ENCODE results near the gene TWIST2.

TWIST2 gene

DNA sequence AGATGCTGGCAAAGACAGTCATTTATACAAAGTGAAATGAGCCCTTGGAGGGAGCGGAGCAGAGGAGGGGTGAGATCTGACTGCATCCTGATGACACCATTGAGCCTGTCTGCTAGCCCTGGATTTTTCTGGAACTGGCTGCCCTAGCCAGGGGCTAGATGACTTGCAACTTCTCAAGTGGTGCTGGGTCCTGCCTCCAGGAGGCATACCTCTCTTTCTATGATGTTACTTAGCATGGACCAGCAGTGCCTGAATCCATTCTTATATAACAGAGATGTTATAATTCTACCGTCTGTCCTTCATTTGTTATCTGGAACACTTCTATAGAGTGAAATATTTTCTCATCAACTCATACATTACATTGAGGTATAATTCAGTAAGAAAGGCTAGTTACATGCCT lies 8.5 kb upstream of the TWIST2 start:
- DNase-seq = no peak

DNA sequence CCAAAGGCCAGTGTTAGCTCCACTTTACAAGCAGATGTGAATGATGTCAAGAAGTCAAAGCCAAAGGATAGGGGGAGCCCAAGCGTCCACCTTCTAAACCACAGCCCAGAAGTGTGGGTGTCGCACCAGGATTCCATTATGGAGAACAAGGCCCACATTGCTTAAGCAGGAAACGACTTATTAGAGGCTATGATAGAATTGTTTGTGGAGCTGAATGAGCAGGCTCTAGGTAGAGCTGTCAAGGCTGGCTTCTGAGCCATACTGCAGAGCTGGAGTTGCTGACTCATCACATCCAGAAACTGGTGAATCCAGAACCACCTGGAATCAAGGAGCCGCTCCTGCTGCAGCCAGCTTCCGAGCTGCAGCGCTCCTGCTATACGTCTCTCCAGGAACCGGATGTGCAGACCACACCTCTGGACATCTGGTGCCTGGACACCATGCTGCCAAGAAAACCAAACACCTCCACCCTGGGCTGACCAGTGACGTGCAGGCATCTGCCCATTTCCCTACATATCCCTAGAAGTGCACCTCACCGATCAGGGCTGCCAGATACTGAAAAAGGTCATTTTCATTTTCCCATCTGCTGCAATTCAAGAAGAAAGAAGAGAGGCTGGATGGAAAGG lies 6.2 kb upstream of the TWIST2 start:
- no peak for DNase-seq

DNA sequence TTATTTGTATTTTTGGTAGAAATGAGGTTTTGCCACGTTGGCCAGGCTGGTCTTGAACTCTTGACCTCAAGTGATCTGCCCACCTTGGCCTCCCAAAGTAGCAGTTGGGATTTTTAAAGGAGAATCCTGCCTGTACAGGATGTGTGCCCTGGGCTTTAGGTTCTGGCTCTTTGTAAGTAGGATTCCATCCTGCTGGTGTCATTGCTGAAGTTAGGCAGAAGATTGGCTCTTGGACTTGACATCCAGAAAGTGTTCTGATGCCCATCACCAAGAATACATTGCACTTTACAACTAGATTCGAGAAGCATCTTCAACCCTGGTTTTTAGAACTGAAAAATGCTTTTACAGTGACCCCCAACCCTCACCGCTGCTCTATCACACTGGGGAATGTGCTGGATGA lies 4.4 kb upstream of the TWIST2 start:
- no peak for DNase-seq

- no peak for DNase-seq
Measured at GRCh38 chr2:238845583-238846377, 2.1 kb upstream of the TWIST2 start.

GRCh38 chr2:238846378-238846627 lies 1.6 kb upstream of the TWIST2 start:
- DNase-seq = no peak

GRCh38 chr2:238846628-238847418 lies 1.1 kb upstream of the TWIST2 start:
- DNase-seq = no peak

DNA sequence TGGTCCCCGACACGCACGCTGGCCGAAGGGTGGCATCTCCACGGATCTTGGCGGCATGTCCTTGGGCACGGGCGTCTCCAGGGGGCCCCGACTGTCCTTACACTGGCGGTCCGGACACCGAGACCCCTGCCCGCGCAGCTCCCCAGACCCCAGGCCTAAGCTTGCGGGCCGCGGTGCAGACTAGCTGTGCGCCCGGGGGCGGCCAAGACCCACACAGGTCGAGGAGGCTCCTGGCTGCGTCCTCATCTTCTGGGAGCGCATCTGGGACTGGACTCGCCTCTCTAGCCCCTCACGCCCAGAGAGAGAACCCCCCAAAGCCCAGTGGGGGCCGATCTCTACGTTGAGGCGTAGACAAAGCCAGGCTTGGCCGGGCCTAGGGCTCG lies 475 bp upstream of the TWIST2 start:
- no peak for DNase-seq

GRCh38 chr2:238848691-238848975 lies 748 bp downstream of the TWIST2 start:
- no peak for DNase-seq

DNA sequence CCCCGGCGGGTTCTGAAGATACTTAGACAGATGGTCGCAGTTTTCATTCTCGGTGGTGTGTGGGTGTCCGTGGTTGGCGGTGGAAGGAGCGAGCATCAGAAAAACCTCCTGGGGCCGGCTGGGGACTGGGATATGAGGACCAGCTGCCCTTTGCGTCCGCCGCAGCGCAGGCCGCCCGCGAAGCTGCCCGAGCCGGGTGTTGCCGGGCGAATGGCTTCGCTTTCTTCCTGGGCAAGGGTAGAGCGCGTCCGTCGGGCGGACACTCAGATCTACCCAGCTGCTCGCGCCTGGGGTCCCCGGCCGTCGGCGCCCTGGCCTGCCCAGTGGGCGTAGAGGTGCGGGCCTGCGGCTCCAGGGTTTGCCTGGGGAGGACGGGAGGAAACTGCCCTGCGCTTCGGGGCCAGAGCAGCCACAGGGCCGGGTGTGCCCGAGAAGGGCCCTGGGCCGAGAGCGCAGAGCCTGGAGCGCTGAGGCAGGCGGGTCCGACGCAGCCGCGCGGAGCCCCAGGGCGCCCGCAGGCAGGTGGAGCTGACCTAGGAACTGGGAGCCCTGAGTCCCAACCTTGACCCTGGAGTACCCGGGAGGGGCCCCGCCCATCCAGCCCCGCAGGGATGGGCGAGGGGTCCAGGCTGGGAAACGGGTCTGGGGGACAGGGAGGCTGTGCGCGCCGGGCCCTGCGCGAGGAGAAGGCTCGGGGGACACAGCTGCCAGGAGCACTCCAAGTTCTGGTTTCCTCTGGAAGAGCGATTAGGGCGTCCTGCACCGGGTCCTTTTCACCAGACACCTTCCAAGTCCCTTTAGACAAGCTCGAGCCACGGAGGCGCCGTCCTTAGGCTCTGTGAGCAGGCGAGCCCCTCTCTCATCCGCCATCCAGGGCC lies 1.3 kb downstream of the TWIST2 start:
- no peak for DNase-seq

GRCh38 chr2:238850091-238850490 lies 2.2 kb downstream of the TWIST2 start:
- DNase-seq = no peak

GRCh38 chr2:238851026-238851425 lies 3.1 kb downstream of the TWIST2 start:
- no peak for DNase-seq

DNA sequence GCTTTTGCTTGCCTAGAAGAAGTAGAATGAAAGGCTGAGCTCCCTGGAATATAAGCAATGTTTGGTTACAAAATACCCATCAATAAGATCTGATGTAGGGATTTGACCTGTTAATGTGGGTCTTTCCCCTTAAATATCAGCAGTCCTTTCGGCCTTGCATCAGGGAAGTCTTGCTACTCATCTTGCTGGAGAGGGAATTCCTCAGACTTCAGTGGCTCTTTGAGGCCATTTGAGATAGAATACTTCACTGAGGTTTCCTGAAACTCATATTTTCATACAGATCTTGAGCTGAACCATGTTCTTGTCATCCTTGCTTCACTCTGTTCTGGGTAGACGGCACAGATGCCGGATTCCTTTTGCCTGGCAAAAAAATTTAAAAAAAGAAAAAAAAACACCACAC lies 3.9 kb downstream of the TWIST2 start:
- no peak for DNase-seq

DNA sequence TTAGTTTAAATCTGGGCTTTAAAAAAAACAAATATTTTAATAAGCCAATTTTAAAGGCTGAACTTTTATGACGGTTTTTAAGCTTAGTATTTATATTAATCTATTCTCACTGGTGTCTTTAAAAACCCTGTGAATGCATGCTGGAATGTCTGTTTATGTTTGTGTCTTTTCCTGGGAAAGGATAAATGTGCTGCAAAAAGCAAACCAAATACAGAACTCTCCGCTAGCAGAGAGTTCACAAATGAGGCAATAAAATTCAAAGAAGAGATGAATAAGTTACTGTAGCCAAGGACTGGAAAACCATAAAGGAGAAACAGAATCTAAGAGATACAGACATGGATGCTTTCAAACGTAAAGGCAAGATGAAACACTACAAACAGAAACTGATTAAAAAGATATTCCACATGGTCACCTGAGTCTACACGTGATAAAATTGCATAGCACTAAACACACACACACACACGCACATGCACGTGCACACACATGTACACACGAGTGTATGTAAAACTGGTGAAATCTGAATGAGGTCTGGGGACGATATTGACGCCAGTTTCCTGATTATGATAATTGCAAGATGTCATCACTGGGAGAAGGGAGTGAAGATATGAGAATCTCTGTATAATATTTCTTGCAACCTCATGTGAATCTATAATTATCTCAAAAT lies 4.5 kb downstream of the TWIST2 start:
- DNase-seq = no peak

DNA sequence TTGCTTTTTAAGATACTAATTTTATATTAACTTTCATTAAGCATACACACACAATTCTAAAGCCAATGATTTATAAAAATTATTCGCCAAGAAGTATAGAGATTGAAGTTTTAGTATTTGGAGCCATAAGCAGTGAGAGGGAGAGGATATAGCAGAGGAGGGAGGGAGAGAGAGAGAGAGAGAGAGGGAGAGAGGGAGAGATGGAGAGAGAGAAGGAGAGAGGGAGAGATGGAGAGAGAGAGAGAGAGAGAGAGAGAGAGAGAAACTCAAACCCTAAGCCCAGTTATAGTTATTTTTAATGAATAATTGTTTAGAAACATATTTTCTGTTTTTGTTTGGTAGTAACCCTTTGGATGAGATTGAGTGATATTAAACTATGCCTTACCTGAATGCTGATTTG lies 5.3 kb downstream of the TWIST2 start:
- DNase-seq = no peak

GRCh38 chr2:238853721-238854120 lies 5.8 kb downstream of the TWIST2 start:
- no peak for DNase-seq

DNA sequence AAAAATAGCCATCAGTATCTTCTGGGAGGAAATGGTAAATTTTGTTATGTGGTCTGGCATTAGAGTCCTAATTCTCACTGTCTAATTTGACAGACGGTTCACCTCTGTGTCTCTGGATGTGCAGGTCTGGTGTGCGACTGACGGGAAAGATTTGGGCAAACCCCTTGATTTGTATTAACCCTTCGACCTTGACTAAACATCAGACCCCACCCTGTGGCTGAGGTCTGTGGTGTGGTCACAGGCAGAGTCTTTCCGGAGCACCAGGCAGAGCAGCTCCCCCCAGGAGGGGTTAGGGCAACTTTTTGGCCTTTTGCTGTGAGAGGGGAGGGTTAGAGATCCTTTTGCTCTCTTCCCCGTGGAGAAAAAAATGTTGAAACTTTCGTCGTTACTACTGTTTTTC lies 6.4 kb downstream of the TWIST2 start:
- no peak for DNase-seq

DNA sequence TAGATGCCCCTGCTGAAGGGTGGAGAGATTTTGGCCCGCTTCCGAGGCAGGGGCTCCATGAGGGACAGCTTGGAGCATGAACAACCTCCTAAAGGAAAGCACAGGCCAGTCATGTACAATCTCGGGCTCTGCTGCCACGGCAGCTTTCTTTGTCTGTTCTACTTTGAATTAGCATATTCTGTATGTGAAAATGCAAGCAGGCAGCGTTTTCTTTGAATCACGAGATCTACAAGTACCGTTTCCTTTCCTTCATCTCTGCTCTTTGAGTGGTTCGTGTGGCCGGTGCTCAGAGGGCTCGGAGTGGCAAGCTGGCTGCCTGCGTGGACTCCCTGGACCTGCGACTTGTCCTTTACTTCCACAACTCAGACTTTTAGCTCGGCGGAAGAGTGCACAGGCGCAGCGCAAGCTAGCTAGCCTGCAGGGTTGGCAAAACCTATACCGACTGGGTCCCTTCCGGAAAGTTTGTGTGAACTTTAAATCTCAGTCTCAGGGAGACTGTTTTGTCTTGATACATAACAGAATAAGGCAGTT lies 6.9 kb downstream of the TWIST2 start:
- DNase-seq = no peak

DNA sequence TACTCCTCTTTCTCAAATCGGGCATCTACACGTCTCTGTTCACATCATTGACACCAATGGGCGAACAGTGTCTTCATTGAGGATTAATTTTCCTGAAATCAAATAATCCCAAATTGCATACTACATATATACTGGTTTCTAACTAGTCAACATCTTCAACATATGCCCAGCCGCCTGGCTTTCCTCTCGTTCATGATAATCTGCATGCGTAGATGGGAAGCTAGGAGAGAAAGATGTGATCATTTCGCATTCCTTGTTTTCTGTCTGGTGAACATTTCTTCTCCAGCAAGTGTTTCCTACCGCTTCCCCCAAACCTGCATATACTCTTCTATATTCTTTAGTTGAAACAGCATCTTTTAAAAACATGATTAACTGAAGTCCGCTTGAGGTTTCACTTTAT lies 7.4 kb downstream of the TWIST2 start:
- no peak for DNase-seq

DNA sequence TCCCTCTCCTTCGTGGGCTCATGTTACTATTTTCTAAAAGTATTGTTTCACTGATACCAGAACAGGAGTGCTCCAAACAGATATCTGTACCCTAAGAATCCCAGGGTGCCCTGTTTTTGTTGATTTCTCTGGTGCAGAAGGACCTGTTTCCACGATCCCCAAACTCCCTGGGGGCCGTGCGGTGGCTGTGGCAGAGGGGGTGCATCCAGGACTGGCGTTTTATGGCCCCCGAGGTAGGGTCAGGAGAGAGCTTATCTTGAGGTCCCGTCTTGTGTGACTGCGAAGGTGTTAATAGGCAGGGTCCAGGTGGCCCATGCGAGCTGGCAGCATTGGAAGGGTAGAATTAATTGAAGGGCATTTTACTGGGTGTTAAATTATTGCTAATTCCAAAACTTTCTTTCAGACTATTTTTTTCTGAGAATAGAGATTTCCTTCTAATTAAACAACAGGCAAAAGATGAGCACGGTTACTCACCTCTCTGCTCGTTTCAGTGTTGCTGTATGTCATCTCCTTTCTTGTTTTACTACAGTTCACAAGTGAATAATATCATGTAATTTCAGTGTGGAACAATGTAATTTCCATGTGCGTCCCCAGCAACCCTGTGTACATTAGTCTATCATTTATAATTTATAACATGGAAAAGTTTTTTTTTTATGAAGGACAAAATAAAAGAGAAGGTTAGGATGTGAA lies 8.2 kb downstream of the TWIST2 start:
- DNase-seq = no peak

- DNase-seq = no peak
Measured at GRCh38 chr2:238856713-238857567, 9.1 kb downstream of the TWIST2 start.

DNA sequence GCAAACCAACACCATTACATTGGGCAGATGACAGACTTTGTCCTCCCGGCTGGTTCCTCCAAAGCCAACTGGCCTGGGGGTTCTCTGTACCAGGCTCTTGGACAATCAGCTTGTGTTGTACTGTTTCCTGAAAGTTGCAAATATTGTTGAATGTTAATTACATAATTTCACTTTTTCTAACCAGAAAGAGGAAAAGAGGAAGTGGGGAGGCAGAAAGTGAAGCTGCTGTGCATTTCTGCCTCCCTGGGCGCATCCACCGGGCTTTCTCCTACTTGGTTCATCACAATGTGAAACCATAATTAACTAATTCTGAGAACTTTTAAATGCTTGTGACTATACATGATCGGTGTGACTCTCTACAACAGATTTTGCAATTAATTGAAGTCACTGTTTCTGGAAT lies 10.1 kb downstream of the TWIST2 start:
- DNase-seq = peak; percentile 3
